ENCODE results near the gene E2F8. TPM values are rescaled to one million over a fixed set of nuclear protein-coding genes. Genes with fewer than 3 reads are reported as not detected.

E2F8 gene, protein sequence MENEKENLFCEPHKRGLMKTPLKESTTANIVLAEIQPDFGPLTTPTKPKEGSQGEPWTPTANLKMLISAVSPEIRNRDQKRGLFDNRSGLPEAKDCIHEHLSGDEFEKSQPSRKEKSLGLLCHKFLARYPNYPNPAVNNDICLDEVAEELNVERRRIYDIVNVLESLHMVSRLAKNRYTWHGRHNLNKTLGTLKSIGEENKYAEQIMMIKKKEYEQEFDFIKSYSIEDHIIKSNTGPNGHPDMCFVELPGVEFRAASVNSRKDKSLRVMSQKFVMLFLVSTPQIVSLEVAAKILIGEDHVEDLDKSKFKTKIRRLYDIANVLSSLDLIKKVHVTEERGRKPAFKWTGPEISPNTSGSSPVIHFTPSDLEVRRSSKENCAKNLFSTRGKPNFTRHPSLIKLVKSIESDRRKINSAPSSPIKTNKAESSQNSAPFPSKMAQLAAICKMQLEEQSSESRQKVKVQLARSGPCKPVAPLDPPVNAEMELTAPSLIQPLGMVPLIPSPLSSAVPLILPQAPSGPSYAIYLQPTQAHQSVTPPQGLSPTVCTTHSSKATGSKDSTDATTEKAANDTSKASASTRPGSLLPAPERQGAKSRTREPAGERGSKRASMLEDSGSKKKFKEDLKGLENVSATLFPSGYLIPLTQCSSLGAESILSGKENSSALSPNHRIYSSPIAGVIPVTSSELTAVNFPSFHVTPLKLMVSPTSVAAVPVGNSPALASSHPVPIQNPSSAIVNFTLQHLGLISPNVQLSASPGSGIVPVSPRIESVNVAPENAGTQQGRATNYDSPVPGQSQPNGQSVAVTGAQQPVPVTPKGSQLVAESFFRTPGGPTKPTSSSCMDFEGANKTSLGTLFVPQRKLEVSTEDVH
- total RNA-seq (2021) (14.6 and 19.5 TPM in 2 replicates), Bru-seq, nascent RNA (percentile 86 among the genes with signal in this experiment), BruChase-seq, experiment 1, labeled RNA remaining after a 2-hour chase (percentile 79 among the genes with signal in this experiment), BruChase-seq, experiment 2, labeled RNA remaining after a 6-hour chase (percentile 56 among the genes with signal in this experiment)
- long read RNA-seq, transcript E2F8-201 (13 exons, 3,240 nt): major isoform, 16 of 28 reads
- long read RNA-seq, partial matches to known transcripts: 2 of 28 reads
- long read RNA-seq, other reads (novel, unspliced or antisense): 6 of 28 reads

DNA sequence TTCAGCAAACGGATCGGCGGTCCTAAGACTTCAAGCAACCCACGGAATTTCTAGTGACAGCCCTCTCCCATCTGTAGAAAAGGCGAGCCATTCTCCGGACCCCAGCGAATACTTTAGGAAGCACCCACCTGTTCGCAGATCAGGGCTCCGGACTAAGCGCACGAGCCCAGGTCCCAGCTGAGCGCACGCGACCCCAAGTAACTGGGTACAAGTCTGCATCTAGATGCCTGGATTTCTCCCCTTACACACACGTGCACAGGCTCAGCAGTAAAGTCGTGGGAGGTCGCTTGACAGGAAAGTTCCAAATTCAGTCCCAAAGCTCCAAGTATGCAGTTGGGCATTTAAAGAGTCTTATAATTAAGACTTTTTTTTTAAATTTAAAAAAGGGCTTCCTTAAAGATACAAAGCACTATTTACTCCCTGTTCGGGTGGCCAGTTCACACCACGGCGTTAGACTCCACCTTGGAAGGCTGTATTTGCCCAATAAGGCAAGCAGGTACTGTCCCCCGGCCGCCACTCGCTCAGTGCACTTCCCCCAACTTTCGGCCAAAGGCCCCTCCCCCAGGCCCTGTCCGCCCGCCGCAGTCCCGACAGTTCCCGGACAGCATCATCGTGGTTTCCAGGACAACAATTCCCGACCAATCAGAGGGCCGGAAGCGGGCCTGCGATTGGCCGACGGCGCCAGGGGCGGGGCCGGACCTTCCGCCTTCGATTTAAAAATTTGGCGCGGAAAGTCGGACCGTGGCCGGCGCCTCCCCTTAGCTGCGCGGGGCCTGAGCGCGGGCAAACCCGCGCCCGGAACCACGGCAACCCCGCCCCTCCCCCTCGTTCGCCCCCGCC, at the start of gene E2F8:
TSS of gene E2F8 (minus strand) at position 526 of the 840 bp plus-strand sequence. CDS start 824 bp downstream, outside the sequence.
- BruUV-seq (replicated peaks): TSS peak; percentile 67
- Histone ChIP-seq H3K9me3 (ENCODE audit: low read depth, low read length, poor library complexity, severe bottlenecking) (no peaks in the 10 kb centered on the region), H3K4me1 (ENCODE audit: insufficient read depth, low read length, poor library complexity, severe bottlenecking) (peaks cover 11% of the 10 kb centered on the region), H3K27me3 (replicated peaks; ENCODE audit: insufficient read depth, low read depth, low read length, poor library complexity) (no peaks in the 10 kb centered on the region), H3K27ac (ENCODE audit: low read depth, low read length, poor library complexity, severe bottlenecking) (peak within 1 kb of the TSS; percentile 85), H3K36me3 (ENCODE audit: insufficient read depth, low read length, poor library complexity, severe bottlenecking) (peaks cover 33% of the 10 kb centered on the region), H3K4me3 (ENCODE audit: low read depth, low read length, poor library complexity, severe bottlenecking) (peak within 1 kb of the TSS; percentile 68)
- POLR2A ChIA-PET (ENCODE audit: low non-redundant PET): no interaction called here
- intact Hi-C loops (cut with micrococcal nuclease; ENCODE audit: unreplicated experiment): no loop called here
- CTCF ChIA-PET: no interaction called here
- peak; percentile 94 for DNase-seq (ENCODE audit: low spot score)
- TF ChIP-seq, protein P1, sequence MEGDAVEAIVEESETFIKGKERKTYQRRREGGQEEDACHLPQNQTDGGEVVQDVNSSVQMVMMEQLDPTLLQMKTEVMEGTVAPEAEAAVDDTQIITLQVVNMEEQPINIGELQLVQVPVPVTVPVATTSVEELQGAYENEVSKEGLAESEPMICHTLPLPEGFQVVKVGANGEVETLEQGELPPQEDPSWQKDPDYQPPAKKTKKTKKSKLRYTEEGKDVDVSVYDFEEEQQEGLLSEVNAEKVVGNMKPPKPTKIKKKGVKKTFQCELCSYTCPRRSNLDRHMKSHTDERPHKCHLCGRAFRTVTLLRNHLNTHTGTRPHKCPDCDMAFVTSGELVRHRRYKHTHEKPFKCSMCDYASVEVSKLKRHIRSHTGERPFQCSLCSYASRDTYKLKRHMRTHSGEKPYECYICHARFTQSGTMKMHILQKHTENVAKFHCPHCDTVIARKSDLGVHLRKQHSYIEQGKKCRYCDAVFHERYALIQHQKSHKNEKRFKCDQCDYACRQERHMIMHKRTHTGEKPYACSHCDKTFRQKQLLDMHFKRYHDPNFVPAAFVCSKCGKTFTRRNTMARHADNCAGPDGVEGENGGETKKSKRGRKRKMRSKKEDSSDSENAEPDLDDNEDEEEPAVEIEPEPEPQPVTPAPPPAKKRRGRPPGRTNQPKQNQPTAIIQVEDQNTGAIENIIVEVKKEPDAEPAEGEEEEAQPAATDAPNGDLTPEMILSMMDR (conservative IDR thresholded peaks at IDR 0.05; ENCODE audit: low read depth, low read length): no peak

DNA sequence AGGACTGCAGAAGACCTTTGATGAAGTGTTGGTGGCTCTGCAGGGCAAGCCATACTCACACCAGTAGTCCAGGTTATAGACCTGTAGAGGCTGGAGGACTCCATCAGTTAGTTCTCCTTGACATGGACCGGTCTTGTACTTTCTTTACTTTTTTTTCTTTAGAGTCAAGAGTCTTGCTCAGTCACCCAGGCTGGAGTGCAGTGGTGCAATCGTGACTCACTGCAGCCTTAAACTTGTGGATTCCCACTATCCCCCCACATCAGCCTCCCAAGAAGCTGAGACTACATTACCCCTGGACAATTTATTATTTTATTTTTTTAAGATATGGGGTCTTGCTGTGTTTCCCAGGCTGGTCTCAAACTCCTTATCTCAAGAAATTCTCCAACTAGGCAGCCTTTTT, 49.6 kb upstream of the E2F8 start:
- Histone ChIP-seq H3K4me3 (ENCODE audit: low read depth, low read length, poor library complexity, severe bottlenecking) (no peak overlapping the region), H3K9me3 (ENCODE audit: low read depth, low read length, poor library complexity, severe bottlenecking) (no peaks in the 10 kb centered on the region), H3K36me3 (ENCODE audit: insufficient read depth, low read length, poor library complexity, severe bottlenecking) (no peaks in the 10 kb centered on the region), H3K4me1 (ENCODE audit: insufficient read depth, low read length, poor library complexity, severe bottlenecking) (no peaks in the 10 kb centered on the region), H3K27ac (ENCODE audit: low read depth, low read length, poor library complexity, severe bottlenecking) (no peak overlapping the region), H3K27me3 (replicated peaks; ENCODE audit: insufficient read depth, low read depth, low read length, poor library complexity) (no peaks in the 10 kb centered on the region)
- intact Hi-C loops (cut with micrococcal nuclease; ENCODE audit: unreplicated experiment): no loop called here
- ChIA-PET POLR2A (ENCODE audit: low non-redundant PET) (no interaction called here), CTCF (interaction anchor here (0.6 kb wide), 1 partner anchor 23 kb away, joined by 3 read pairs; no protein-coding TSS in a partner anchor)
- no TSS peak for BruUV-seq (replicated peaks)
- no peak for TF ChIP-seq EZH2 (IDR thresholded peaks at IDR 0.05; ENCODE audit: borderline replicate concordance, low read depth, low read length, poor library complexity, severe bottlenecking)
- TF ChIP-seq, protein P1 (conservative IDR thresholded peaks at IDR 0.05; ENCODE audit: low read depth, low read length): no peak
- DNase-seq (ENCODE audit: low spot score): no peak

DNA sequence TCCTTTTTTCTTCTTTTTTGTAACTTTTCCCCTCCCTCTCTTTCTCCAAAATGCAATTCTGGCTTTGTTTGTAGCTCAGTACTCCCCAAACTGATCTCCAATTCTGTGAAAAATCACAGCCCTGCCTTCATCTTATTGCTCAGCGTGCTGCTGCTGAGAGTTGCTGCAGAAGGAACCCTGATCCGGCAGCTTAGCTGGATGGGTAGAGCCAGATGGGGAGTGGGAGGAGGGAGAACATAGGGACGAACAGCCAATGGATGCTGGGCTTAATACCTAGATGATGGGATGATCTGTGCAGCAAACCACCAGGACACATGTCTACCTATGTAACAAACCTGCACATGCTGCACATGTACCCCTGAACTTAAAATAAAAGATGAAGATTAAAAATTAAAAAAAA, 47.5 kb upstream of the E2F8 start:
- Histone ChIP-seq H3K4me1 (ENCODE audit: insufficient read depth, low read length, poor library complexity, severe bottlenecking) (no peaks in the 10 kb centered on the region), H3K9me3 (ENCODE audit: low read depth, low read length, poor library complexity, severe bottlenecking) (no peaks in the 10 kb centered on the region), H3K27me3 (replicated peaks; ENCODE audit: insufficient read depth, low read depth, low read length, poor library complexity) (no peaks in the 10 kb centered on the region), H3K27ac (ENCODE audit: low read depth, low read length, poor library complexity, severe bottlenecking) (no peak overlapping the region), H3K4me3 (ENCODE audit: low read depth, low read length, poor library complexity, severe bottlenecking) (no peak overlapping the region), H3K36me3 (ENCODE audit: insufficient read depth, low read length, poor library complexity, severe bottlenecking) (no peaks in the 10 kb centered on the region)
- ChIA-PET POLR2A (ENCODE audit: low non-redundant PET) (no interaction called here), CTCF (no interaction called here)
- TF ChIP-seq, protein P1 (conservative IDR thresholded peaks at IDR 0.05; ENCODE audit: low read depth, low read length): no peak
- no peak for TF ChIP-seq EZH2 (IDR thresholded peaks at IDR 0.05; ENCODE audit: borderline replicate concordance, low read depth, low read length, poor library complexity, severe bottlenecking)
- no TSS peak for BruUV-seq (replicated peaks)
- no peak for DNase-seq (ENCODE audit: low spot score)
- intact Hi-C loops (cut with micrococcal nuclease; ENCODE audit: unreplicated experiment): no loop called here

Measured in A673 (cell line).